Muscle of back (tissue), 11 donors: ENCODE measurements around the gene GPLD1. TPM values are rescaled to one million over a fixed set of nuclear protein-coding genes. Genes with fewer than 3 reads are reported as not detected.

Experiments
- DNase-seq, 3 donors: peaks; one replicate each; pipeline versions ENCODE4 v3.0.0 to v3.0.0-alpha.2; 2013
- polyA plus RNA-seq, 10 donors: library from polyadenylated mRNA; unstranded; fragments of 120-200 nt; gene quantifications; one replicate each; pipeline ENCODE4 v1.2.1, GENCODE V29; 2013; ENCODE audit not compliant: insufficient read length in 10 of 10

Gene GPLD1
- polyA plus RNA-seq, 10 donors, result 1.1 to 3.0 (median 1.7) TPM

DNA sequence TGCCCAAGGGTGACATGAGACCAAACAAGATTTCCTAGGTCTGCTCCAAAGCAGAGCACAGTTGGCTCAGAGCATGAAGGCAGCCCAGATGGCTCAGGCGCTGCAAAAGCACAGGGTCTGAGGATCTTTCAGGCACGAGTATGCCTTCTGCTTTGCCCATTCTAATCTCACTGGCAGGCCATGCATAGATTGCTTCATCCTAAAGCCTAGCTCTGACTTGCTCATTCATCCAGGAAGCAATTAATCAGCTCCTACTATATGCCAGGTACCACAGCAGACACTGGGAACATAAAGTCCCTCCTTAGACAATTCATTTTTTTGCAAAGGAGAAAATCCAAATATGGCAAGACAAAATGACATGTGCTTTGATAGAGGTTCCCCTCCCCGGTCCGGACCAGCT lies 31.2 kb downstream of the GPLD1 start:
- DNase-seq, result no peak

GRCh38 chr6:24455061-24455460 lies 34.3 kb downstream of the GPLD1 start:
- DNase-seq, result no peak

DNA sequence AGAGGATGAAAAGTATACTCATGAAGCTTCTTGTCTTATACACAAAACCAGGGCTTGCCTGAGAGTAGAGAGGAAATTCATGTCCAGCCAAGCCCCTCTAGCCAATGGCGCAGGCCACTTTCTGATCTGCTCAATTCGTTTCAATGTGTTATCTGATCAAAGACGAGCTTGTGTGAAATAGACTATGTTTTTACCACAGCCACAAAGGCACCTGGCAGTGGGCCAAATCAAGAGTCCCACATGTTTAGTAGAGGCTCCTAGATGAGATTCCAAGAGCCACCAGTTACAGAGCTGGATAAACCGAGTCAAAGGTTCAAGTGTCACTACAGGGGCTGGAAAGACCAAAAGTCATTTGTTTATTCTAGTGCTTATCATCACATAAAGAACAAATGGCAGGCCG lies 34.9 kb downstream of the GPLD1 start:
- DNase-seq, result no peak

GRCh38 chr6:24453921-24454320 lies 35.5 kb downstream of the GPLD1 start:
- DNase-seq, result no peak

- no peak for DNase-seq
Observed at GRCh38 chr6:24451581-24452388, 37.6 kb downstream of the GPLD1 start.

DNA sequence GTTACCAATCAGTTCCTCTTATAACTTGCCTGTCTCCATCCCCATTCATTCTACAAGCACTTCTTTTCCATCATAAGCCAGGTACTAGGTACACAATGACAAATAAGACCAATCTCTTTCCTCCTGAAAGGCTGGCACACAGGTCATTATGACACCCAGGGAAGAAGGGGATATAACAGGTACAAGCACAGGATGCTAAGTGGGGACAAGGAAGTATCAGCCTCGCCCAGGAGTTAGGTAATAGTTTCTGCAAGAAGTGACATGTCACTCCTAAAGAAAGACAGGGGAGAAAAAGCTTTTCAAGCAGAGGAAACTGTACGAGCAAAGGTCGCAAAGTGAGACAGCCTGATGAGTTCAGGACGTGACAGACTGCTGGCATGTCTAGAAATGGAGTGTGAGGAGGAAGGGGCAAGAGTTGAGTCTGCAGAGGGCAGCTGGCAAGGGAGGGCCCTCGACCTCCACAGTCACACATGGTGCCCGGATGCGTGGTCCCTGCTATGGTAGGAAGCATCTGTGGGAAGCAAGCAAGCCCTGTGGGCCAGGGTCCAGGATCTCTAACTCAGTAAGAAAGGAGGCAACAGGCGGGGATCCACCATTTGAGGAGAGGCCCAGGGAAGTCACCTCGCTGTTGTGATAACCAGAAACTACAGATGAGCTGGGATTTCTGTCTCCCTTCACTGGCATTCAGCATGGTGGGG lies 40.4 kb downstream of the GPLD1 start:
- DNase-seq, result no peak

DNA sequence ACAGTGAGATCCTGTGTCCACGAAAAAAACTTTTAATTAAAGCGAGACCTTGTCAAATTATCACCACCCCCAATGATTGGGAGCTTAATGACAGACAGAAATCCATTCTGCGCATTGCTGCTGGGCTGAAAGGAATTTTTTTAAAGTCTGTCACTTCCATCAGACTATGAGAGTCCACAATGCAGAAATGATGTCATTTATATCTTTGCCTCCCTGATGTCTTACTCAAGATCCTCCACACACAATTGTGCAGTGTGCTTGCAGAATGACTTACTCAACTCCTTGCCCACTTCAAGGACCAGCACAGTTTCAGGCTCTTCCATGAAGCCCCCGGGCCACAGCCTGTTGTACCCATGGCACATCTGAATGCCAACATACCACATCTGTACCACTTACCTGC lies 41.0 kb downstream of the GPLD1 start:
- no peak for DNase-seq

DNA sequence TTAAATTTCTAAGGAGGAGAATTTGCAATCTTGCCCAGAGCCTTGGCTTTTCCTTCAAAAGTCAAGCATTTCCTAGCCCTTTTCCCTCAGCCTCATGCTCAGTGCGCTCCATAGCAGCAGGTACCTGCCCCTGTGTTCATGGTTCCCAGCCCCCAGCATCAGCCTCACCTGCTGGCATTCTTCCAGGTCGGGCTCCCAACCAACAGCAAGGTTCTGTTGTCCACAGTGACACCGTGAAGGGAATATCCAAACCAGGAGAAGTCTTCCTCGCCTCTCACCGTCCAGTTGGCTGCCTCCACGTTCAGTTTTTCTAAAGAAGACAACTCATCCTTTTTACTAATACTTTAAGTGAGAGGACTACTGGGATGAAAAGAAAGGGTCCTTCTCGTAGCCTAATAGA lies 42.7 kb downstream of the GPLD1 start:
- DNase-seq, result no peak

GRCh38 chr6:24445704-24446103 lies 43.7 kb downstream of the GPLD1 start:
- DNase-seq, result no peak

DNA sequence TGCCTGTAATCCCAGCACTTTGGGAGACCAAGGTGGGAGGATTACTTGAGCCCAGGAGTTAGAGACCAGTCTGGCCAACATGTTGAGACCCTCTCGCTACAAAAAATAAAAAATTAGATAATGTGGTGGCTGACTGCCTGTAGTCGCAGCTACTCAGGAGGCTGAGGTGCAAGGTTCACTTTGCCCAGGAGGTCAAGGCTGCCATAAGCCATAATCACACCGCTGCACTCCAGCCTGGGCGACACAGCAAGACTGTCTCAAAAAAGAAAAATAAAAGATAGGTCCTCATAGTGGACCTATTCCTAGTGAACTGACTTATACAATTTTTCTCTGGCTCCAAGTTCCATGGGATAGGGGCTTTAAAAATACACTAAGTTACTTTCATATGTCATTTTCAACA lies 44.8 kb downstream of the GPLD1 start:
- DNase-seq, result no peak

DNA sequence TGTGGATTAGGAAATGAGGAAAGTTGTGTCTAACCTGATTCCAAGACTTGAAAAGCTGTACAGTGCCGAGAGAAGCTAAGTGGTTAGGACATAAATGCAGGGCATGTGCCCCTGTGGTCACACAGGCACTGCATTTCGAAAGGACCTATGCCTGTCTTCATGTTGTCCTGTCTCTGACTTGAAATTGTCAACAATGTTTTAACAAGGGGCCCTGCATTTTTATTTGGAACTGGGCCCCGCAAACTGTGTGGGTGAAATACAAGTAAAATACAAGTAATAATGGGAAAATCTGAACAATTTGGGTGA lies 47.8 kb downstream of the GPLD1 start:
- no peak for DNase-seq

DNA sequence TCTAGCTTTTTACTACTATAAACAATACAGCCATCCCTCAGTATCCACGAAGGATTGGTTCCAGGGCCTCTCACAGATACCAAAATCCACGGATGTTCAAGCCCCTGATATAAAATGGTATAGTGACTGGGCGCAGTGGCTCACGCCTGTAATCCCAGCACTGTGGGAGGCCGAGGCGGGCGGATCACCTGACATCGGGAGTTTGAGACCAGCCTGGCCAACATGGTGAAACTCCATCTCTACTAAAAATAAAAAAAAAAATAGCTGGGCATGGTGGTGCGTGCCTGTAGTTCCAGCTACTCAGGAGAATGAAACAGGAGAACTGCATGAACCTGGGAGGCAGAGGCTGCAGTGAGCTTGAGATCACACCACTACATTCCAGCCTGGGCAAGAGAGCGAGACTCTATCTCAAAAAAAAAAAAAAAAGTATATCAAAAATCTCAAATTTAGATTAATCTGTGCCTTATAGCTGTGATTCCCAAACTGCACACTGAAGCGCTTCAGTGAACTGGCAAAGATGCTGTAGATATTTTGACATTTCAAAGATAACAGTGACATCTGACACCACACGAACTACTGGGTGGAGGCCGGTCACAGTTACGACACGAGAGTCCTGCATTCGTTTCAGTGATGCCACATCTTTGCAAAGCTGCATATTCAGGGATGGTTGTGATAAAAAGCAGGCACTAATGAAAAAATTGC lies 48.3 kb downstream of the GPLD1 start:
- DNase-seq, result no peak

DNA sequence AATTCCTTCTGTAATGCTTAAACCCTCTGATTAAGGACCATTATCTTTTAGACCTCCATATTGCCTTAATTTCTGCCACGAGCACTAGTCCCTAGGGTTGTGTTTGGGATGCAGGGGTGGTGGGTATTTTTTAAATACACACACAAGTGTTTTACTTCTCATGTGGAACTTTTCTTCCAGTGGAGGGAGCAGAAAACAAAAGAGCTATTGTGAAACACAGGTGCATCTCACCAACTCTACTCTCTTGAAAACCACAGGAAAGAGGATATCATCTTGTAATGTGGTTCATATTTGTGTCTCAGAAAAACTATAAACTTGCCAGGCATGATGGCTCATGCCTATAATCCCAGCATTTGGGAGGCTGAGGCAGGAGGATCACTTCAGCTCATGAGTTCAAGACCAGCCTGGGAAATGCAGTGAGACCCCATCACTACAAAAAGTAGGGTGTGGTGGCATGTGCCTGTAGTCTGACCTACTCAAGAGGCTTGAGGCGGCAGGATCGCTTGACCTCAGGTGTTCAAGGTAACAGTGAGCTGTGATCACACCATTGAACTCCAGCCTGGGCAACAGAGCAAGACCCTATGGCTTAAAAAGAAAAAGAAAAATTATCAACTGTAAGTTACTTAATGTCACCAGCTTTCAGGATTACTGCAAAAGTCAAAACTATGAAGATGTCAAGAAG lies 49.4 kb downstream of the GPLD1 start:
- DNase-seq, result no peak

- no peak for DNase-seq
Observed at GRCh38 chr6:24436979-24437378, 52.4 kb downstream of the GPLD1 start.

- no peak for DNase-seq
Observed at GRCh38 chr6:24432611-24433010, 56.8 kb downstream of the GPLD1 start.

GRCh38 chr6:24431045-24431451 lies 58.3 kb downstream of the GPLD1 start:
- peak; percentile 6 to 29 (median 7) for DNase-seq

- no peak for DNase-seq
Observed at GRCh38 chr6:24430086-24430485, 59.3 kb downstream of the GPLD1 start.

GRCh38 chr6:24429146-24429545 lies 60.2 kb downstream of the GPLD1 start:
- no peak for DNase-seq

- no peak for DNase-seq
Observed at GRCh38 chr6:24428615-24429014, 60.8 kb downstream of the GPLD1 start.

- DNase-seq, result peak in 1 of 3 donors; percentile 26
Observed at GRCh38 chr6:24426729-24427446, 62.5 kb downstream of the GPLD1 start.

GRCh38 chr6:24425091-24425490 lies 64.3 kb downstream of the GPLD1 start:
- no peak for DNase-seq

GRCh38 chr6:24419526-24419925 lies 69.9 kb downstream of the GPLD1 start:
- no peak for DNase-seq
